ENCODE data around the gene MTFMT.

GRCh38 chr15:65034719-65035118, 5.3 kb upstream of the MTFMT start:
- TF ChIP-seq PPARA (CRISPR knock-in tag; IDR thresholded peaks at IDR 0.05; ENCODE audit: borderline replicate concordance), result no peak
- TF ChIP-seq RARB (CRISPR knock-in tag; IDR thresholded peaks at IDR 0.05), result no peak

Data from SK-N-SH treated with all-trans-retinoic acid at 6 μM for 48 hours (cell line).